Astrocyte (in vitro differentiated cells and primary cell): ENCODE data around the gene MAST1. TPM values are rescaled to one million over a fixed set of nuclear protein-coding genes. Genes with fewer than 3 reads are reported as not detected.
A peak's percentile ranks its signal among the peaks of the same experiment; 100 is the strongest.

ENCODE experiments used
- DNase-seq: peaks from one replicate; pipeline ENCODE4 v3.0.0-alpha.2; 2010; ENCODE audit warnings: low read depth
- FAIRE-seq: peaks from 2 replicates; lab custom pipeline; 2011; peaks lifted over from hg19 to GRCh38; lab: Jason Lieb, UNC
- H2AFZ ChIP-seq: 2 replicates; pipeline ENCODE4 v1.6.0; 2012; ENCODE audit warnings: low read depth, low read length, inconsistent platforms
- H3K27ac ChIP-seq: 2 replicates; pipeline ENCODE4 v1.5.1; 2011; ENCODE audit warnings: low read depth, low read length, inconsistent platforms
- H3K27me3 ChIP-seq: 2 replicates; pipeline ENCODE4 v1.6.0; 2011; ENCODE audit warnings: low read length, inconsistent platforms; ENCODE audit not compliant: insufficient read depth
- H3K36me3 ChIP-seq: 2 replicates; pipeline ENCODE4 v1.5.1; 2011; ENCODE audit warnings: low read length, inconsistent platforms; ENCODE audit not compliant: insufficient read depth
- H3K4me1 ChIP-seq: 2 replicates; pipeline ENCODE4 v1.5.1; 2011; ENCODE audit warnings: low read length, inconsistent platforms; ENCODE audit not compliant: insufficient read depth
- H3K4me2 ChIP-seq: 2 replicates; pipeline ENCODE4 v1.6.0; 2012; ENCODE audit warnings: low read length, inconsistent platforms
- H3K4me3 ChIP-seq: 2 replicates; pipeline ENCODE4 v1.5.1; 2011; ENCODE audit warnings: low read depth, mild to moderate bottlenecking, low read length, inconsistent platforms; ENCODE audit not compliant: insufficient read depth
- H3K79me2 ChIP-seq: 2 replicates; pipeline ENCODE4 v1.6.0; 2012; ENCODE audit warnings: mild to moderate bottlenecking, low read length, inconsistent platforms; ENCODE audit not compliant: insufficient read depth
- H3K9ac ChIP-seq: 2 replicates; pipeline ENCODE4 v1.6.0; 2012; ENCODE audit warnings: mild to moderate bottlenecking, low read length, inconsistent platforms
- H3K9me3 ChIP-seq: 2 replicates; pipeline ENCODE4 v1.5.1; 2012; ENCODE audit warnings: low read depth, mild to moderate bottlenecking, low read length, inconsistent platforms; ENCODE audit not compliant: insufficient read depth
- H4K20me1 ChIP-seq: 2 replicates; pipeline ENCODE4 v1.6.0; 2012; ENCODE audit warnings: low read length, inconsistent platforms; ENCODE audit not compliant: insufficient read depth
- H3K27ac Mint-ChIP-seq: one replicate; pipeline ENCODE4 v1.8.0; 2021; ENCODE audit warnings: mild to moderate bottlenecking, mixed read lengths; ENCODE audit not compliant: unreplicated experiment
- H3K27me3 Mint-ChIP-seq: one replicate; pipeline ENCODE4 v1.8.0; 2021; ENCODE audit warnings: low read depth, mixed read lengths; ENCODE audit not compliant: unreplicated experiment
- H3K36me3 Mint-ChIP-seq: one replicate; pipeline ENCODE4 v1.8.0; 2021; ENCODE audit warnings: low read depth, mixed read lengths; ENCODE audit not compliant: unreplicated experiment
- H3K4me1 Mint-ChIP-seq: one replicate; pipeline ENCODE4 v1.8.0; 2021; ENCODE audit warnings: low read depth, mixed read lengths; ENCODE audit not compliant: unreplicated experiment
- H3K4me3 Mint-ChIP-seq: one replicate; pipeline ENCODE4 v1.8.0; 2021; ENCODE audit warnings: mild to moderate bottlenecking, moderate library complexity, mixed read lengths; ENCODE audit not compliant: unreplicated experiment
- H3K9me3 Mint-ChIP-seq: one replicate; pipeline ENCODE4 v1.8.0; 2021; ENCODE audit warnings: mild to moderate bottlenecking, mixed read lengths; ENCODE audit not compliant: unreplicated experiment
- CTCF ChIP-seq: IDR thresholded peaks from 2 replicates; pipeline ENCODE4 v1.5.1; 2011; ENCODE audit warnings: low read depth, mild to moderate bottlenecking, inconsistent platforms, low read length, moderate library complexity; ENCODE audit not compliant: insufficient read depth
- EZH2 ChIP-seq: IDR thresholded peaks from 2 replicates; pipeline ENCODE4 v1.6.1; 2012; ENCODE audit warnings: mild to moderate bottlenecking, low read length, inconsistent platforms; ENCODE audit not compliant: insufficient read depth
- total RNA-seq: library from RNA; stranded (reverse); gene quantifications from 2 replicates; pipeline ENCODE4 v1.2.1, GENCODE V29; 2021

The MAST1 gene
- total RNA-seq, 1 donor from 2014 or later = 5.4 TPM

GRCh38 chr19:12790628-12791344, 47.5 kb upstream of the MAST1 start:
- Mint-ChIP-seq H3K4me1 (peaks cover 23% of the 10 kb centered on the region), H3K4me3 (peak overlapping the region; percentile 85), H3K27ac (peak overlapping the region; percentile 96), H3K27me3 (no peaks in the 10 kb centered on the region), H3K9me3 (no peaks in the 10 kb centered on the region), H3K36me3 (no peaks in the 10 kb centered on the region)
- Histone ChIP-seq H3K27ac (peak overlapping the region; percentile 54), H3K27me3 (no peaks in the 10 kb centered on the region), H3K4me1 (peaks cover 36% of the 10 kb centered on the region), H3K9me3 (no peaks in the 10 kb centered on the region), H2AFZ (peak overlapping the region; percentile 58), H3K36me3 (no peaks in the 10 kb centered on the region), H3K9ac (peak overlapping the region; percentile 94), H3K79me2 (peaks cover 21% of the 10 kb centered on the region), H4K20me1 (peaks cover 19% of the 10 kb centered on the region), H3K4me3 (peak overlapping the region; percentile 51), H3K4me2 (peak overlapping the region; percentile 91)
- FAIRE-seq = no peak
- no peak for DNase-seq
- TF ChIP-seq CTCF = no peak
- TF ChIP-seq EZH2 = no peak

- H3K9ac ChIP-seq = peak within 1 kb of the TSS; percentile 94
- peak within 1 kb of the TSS; percentile 90 for H3K27ac ChIP-seq
- TF ChIP-seq CTCF (no peak), EZH2 (no peak)
- Mint-ChIP-seq H3K36me3 (no peaks in the 10 kb centered on the region), H3K9me3 (no peaks in the 10 kb centered on the region), H3K4me3 (peak within 1 kb of the TSS; percentile 93), H3K27ac (peak within 1 kb of the TSS; percentile 96), H3K4me1 (peaks cover 30% of the 10 kb centered on the region), H3K27me3 (no peaks in the 10 kb centered on the region)
- DNase-seq (peak; percentile 88), FAIRE-seq (no peak)
- no peaks in the 10 kb centered on the region for H3K27me3 ChIP-seq
- peak within 1 kb of the TSS; percentile 58 for H2AFZ ChIP-seq
- H3K4me3 ChIP-seq = peak within 1 kb of the TSS; percentile 92
- peaks cover 21% of the 10 kb centered on the region for H3K79me2 ChIP-seq
- no peaks in the 10 kb centered on the region for H3K36me3 ChIP-seq
- peaks cover 38% of the 10 kb centered on the region for H3K4me1 ChIP-seq
- H3K9me3 ChIP-seq = no peaks in the 10 kb centered on the region
- H3K4me2 ChIP-seq = peak within 1 kb of the TSS; percentile 91
- peaks cover 19% of the 10 kb centered on the region for H4K20me1 ChIP-seq
Observed at GRCh38 chr19:12791345-12792050, 46.8 kb upstream of the MAST1 start, which contains the start of gene JUNB. TSS of gene JUNB (plus strand) at chr19:12791486. CDS start at chr19:12791772, 286 bp downstream.
